Panc1 (cell line): ENCODE data around the gene CCDC178.

Source experiments
- TF ChIP-seq, protein P1 (sequence below): fragments of 450-650 bp; IDR thresholded peaks from 2 replicates; pipeline ENCODE4 v1.5.1; 2017; ENCODE audit warnings: mild to moderate bottlenecking
- TF ChIP-seq, protein P2 (sequence below), 2 experiments: IDR thresholded peaks; 2 replicates each; pipeline ENCODE4 v1.6.1; 2011 to 2012; ENCODE audit warnings: low read depth in 2 of 2, control low read depth in 1 of 2, low read length in 1 of 2, mild to moderate bottlenecking in 1 of 2, moderate library complexity in 1 of 2; ENCODE audit not compliant: insufficient read depth in 1 of 2

- TF ChIP-seq, protein P1, sequence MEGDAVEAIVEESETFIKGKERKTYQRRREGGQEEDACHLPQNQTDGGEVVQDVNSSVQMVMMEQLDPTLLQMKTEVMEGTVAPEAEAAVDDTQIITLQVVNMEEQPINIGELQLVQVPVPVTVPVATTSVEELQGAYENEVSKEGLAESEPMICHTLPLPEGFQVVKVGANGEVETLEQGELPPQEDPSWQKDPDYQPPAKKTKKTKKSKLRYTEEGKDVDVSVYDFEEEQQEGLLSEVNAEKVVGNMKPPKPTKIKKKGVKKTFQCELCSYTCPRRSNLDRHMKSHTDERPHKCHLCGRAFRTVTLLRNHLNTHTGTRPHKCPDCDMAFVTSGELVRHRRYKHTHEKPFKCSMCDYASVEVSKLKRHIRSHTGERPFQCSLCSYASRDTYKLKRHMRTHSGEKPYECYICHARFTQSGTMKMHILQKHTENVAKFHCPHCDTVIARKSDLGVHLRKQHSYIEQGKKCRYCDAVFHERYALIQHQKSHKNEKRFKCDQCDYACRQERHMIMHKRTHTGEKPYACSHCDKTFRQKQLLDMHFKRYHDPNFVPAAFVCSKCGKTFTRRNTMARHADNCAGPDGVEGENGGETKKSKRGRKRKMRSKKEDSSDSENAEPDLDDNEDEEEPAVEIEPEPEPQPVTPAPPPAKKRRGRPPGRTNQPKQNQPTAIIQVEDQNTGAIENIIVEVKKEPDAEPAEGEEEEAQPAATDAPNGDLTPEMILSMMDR, result no peak
- TF ChIP-seq, protein P2, sequence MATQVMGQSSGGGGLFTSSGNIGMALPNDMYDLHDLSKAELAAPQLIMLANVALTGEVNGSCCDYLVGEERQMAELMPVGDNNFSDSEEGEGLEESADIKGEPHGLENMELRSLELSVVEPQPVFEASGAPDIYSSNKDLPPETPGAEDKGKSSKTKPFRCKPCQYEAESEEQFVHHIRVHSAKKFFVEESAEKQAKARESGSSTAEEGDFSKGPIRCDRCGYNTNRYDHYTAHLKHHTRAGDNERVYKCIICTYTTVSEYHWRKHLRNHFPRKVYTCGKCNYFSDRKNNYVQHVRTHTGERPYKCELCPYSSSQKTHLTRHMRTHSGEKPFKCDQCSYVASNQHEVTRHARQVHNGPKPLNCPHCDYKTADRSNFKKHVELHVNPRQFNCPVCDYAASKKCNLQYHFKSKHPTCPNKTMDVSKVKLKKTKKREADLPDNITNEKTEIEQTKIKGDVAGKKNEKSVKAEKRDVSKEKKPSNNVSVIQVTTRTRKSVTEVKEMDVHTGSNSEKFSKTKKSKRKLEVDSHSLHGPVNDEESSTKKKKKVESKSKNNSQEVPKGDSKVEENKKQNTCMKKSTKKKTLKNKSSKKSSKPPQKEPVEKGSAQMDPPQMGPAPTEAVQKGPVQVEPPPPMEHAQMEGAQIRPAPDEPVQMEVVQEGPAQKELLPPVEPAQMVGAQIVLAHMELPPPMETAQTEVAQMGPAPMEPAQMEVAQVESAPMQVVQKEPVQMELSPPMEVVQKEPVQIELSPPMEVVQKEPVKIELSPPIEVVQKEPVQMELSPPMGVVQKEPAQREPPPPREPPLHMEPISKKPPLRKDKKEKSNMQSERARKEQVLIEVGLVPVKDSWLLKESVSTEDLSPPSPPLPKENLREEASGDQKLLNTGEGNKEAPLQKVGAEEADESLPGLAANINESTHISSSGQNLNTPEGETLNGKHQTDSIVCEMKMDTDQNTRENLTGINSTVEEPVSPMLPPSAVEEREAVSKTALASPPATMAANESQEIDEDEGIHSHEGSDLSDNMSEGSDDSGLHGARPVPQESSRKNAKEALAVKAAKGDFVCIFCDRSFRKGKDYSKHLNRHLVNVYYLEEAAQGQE (IDR thresholded peaks at IDR 0.05; ENCODE audit: insufficient read depth in 1 of 2, low read depth in 2 of 2, low read length in 1 of 2), result no peak
Measured at GRCh38 chr18:33356735-33357134, 83.8 kb downstream of the CCDC178 start.
